GM12872 (cell line): Measurements from ENCODE around the gene NEDD8.

Experiments
- TF ChIP-seq, protein P1 (sequence below): IDR thresholded peaks from 3 replicates; pipeline ENCODE4 v1.5.1; 2011; ENCODE audit warnings: low read depth, mild to moderate bottlenecking, low read length, moderate library complexity; ENCODE audit not compliant: insufficient read depth

The NEDD8 gene

GRCh38 chr14:24232121-24232644, at the start of gene NEDD8:
NEDD8 (minus strand) TSS chr14:24232367; CDS start chr14:24232267, 100 bp downstream.
- TF ChIP-seq, protein P1, sequence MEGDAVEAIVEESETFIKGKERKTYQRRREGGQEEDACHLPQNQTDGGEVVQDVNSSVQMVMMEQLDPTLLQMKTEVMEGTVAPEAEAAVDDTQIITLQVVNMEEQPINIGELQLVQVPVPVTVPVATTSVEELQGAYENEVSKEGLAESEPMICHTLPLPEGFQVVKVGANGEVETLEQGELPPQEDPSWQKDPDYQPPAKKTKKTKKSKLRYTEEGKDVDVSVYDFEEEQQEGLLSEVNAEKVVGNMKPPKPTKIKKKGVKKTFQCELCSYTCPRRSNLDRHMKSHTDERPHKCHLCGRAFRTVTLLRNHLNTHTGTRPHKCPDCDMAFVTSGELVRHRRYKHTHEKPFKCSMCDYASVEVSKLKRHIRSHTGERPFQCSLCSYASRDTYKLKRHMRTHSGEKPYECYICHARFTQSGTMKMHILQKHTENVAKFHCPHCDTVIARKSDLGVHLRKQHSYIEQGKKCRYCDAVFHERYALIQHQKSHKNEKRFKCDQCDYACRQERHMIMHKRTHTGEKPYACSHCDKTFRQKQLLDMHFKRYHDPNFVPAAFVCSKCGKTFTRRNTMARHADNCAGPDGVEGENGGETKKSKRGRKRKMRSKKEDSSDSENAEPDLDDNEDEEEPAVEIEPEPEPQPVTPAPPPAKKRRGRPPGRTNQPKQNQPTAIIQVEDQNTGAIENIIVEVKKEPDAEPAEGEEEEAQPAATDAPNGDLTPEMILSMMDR, result no peak

DNA sequence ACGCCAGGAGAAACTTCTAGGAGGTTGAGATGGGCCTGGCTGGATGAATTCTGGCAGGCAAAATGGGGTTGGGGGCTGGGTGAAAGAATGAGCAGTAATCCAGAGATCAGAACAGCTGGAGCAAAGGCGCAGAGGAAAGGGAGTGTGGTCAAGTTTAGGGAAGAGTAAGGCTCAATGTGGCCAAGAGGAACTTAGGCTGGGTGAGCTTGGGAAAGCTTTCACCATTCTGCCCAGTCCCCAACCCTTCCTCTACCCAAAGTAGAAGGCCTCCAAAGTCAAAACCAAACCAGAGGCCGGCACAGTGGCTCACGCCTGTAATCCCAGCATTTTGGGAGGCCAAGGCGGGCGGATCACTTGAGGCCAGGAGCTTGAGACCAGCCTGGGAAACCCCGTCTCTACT, 49.5 kb upstream of the NEDD8 start:
- TF ChIP-seq, protein P1, result no peak

DNA sequence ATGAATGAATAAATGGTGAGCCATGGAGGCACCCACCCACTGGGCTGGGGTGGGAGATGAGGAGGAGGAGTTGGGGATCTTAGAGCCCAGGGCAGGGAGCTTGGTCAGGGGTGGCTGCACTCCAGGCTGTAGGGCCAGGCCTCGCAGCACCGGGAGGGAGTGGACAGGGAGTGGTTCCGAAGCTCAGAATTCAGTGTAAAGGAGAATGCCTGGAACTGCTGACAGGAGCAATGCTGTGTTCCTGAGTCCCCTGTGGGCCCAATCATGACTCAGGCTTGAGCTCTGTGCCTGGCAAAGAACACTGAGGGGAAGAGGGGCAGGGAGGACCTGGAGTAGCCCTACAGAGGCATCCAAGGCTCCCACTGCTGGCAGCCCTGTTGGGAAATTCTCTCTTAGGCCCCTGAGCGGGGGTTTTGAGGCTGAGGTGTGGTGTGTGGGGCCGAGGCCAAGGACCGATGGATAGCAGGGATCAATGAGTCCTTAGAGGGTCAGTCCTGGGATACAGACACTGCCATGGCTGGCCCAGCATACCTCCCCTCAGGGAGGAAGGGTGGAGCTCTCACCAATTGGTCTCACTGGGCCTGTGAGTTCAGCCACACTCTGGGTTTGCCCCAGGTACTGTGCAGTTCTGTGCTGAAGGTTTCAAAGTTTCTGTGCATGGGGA, 48.8 kb upstream of the NEDD8 start:
- TF ChIP-seq, protein P1, result no peak

DNA sequence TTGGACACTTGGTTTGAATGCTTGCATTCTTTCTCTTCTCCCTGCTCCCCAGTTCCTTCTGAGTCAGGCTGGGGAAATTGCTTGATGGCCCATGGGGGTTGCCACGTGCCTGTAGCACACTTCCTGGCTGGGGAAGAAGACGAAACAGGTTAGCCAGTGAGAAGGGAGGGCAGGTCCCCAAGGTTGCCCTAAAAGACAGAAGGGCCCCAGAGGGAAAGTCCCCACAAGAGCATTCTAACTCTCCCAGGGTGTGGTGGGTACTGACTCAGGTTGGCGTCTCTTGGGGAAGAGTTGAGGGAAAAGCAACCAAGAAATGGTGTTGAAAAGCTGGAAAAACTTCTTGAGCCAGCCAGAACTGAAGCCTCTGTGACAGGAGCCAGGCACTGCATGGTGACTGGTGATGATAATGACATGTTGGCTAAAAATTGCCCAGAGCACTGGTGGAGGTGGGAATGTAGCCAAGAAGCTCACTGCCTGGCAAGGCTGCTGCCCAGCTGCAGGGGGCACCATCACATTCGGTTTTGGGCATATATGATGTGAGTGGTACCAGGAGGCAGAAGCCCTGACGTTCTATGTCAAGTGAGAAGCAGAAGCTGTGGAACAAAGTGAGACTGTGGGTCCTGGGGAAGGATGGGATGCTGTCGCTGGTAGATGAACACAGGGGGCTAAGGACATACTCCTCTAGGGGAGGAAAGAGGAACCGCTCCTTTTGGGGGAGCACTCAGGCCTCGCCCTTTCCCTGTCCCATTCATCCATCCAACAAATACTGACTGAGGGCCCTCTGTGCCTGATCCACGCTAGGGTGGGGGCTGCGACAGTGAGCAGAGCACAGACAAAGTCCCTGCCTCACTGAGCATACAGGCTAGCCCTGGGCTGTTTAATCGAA, 47.4 kb upstream of the NEDD8 start:
- TF ChIP-seq, protein P1, result peak; percentile 67

GRCh38 chr14:24278424-24278823, 46.3 kb upstream of the NEDD8 start:
- TF ChIP-seq, protein P1, result no peak

- TF ChIP-seq, protein P1, result no peak
These were observed 45.6 kb upstream of the NEDD8 start for GRCh38 chr14:24277606-24278321.

DNA sequence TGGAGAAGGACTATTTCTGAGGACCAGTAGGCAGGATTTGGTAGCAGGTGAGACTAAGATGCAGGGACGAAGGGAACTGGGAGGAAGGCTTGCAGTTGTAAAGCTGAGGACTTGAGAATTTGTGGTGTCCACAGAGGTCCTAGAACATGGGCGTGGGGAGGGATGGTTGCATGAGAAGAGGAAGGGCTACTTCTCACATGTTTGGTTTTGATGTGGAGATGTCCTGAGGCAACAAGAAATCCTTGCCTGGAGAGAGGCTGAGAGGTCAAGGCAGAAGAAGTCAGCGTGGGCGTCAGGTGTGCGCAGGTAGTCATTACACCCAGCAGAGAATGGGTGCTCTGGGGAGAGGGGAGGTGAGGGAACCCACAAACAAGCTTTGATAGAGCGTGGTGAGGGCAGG, 44.9 kb upstream of the NEDD8 start:
- TF ChIP-seq, protein P1, result no peak
